ENCODE results near the gene SPATA3. TPM values are rescaled to one million over a fixed set of nuclear protein-coding genes. Genes with fewer than 3 reads are reported as not detected.

Gene SPATA3
- total and polyA plus RNA-seq, 2 of the 8 experiments (the other 6 are each of a cell fraction or from before 2014, with no cell fraction given), result not detected

DNA sequence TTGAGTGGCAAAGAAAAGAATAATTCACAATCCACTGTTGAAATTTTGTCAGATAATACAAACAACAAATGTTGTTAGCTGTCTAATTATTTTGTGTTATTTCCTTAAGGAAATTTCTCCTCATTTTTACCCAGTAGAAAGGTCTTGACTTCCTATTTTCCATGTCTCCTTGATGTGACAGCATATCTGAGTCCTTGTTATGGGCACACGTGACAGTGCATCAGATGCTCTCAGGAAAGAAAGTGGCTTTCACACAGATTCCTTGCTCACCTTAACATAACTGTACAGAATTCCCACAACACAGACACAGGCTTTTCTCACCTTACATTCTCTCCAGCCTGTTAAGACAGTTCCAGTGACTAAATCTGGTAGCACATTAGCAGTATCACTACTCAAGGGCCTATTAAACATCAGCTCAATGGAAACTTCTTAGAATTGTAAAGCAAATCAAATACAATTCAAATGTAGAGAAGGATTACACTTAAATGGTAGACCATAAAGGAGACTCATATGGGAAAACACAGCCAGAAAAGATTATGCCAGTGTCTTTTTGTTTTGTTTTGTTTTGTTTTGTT, 40.7 kb upstream of the SPATA3 start:
- CTCF ChIA-PET (ENCODE audit: partially characterized antibody), result interaction anchor here (0.7 to 1.5 kb wide), 5 partner anchors 8 to 131 kb away, joined by 3 to 4 read pairs (median 3); no protein-coding TSS in a partner anchor
- no peaks in the 10 kb centered on the region for H4K20me1 ChIP-seq (replicated peaks in 1 of 2; ENCODE audit: control insufficient read depth in 1 of 2, insufficient read depth in 2 of 2, low read length in 2 of 2)
- no peak overlapping the region for H2BK120ac ChIP-seq (replicated peaks; ENCODE audit: low read depth, low read length)
- H3K4ac ChIP-seq (replicated peaks; ENCODE audit: insufficient read length, low read depth, low read length), result no peak overlapping the region
- no peak overlapping the region for H2AK5ac ChIP-seq (ENCODE audit: low read depth, low read length)
- peaks cover 3% of the 10 kb centered on the region; the same call in 1 of the 2 replicates for H3K23me2 ChIP-seq (ENCODE audit: low read depth, low read length)
- POLR2A ChIA-PET (ENCODE audit: partially characterized antibody), result interaction anchor here (1.1 kb wide), 1 partner anchor 29 kb away, joined by 6 read pairs; no protein-coding TSS in a partner anchor
- no peak overlapping the region for H4K5ac ChIP-seq (ENCODE audit: insufficient read length, low read depth, low read length)
- H4K91ac ChIP-seq (replicated peaks; ENCODE audit: insufficient read length, low read length), result no peak overlapping the region
- no peaks in the 10 kb centered on the region for H3K79me2 ChIP-seq (ENCODE audit: control insufficient read depth in 1 of 2, insufficient read depth in 2 of 2, low read length in 2 of 2)
- H3K56ac ChIP-seq (replicated peaks; ENCODE audit: insufficient read length, low read depth, low read length), result no peak overlapping the region
- no peak overlapping the region for H3K14ac ChIP-seq (ENCODE audit: insufficient read length)
- no peaks in the 10 kb centered on the region for H3K79me1 ChIP-seq (ENCODE audit: low read depth, low read length)
- no peak overlapping the region for H4K8ac ChIP-seq (ENCODE audit: extremely low read depth, insufficient read depth, low read length)
- WGBS, 2 experiments (ENCODE audit: extremely low coverage in 1 of 2, insufficient coverage in 1 of 2, insufficient read length in 1 of 2, insufficient replicate concordance in 2 of 2, low coverage in 1 of 2, low lambda C conversion rate in 2 of 2, missing lambda C conversion rate in 1 of 2), result 86% methylated on average over 1 of the region's 1 CpG; no CpG with 5 or more reads in 1 of the 2 experiments
- no peak overlapping the region for H3K23ac ChIP-seq (ENCODE audit: insufficient read length)
- DNase-seq (ENCODE audit: low read depth in 1 of 2, low spot score in 2 of 2) (no peak), FAIRE-seq (no peak)
- no peak overlapping the region for H3K18ac ChIP-seq (ENCODE audit: extremely low read depth, low read length)
- no peak overlapping the region for H3K4me2 ChIP-seq (ENCODE audit: insufficient read depth in 1 of 2, low read depth in 2 of 2, low read length in 2 of 2)
- H2BK15ac ChIP-seq (ENCODE audit: low read length), result no peak overlapping the region
- no peaks in the 10 kb centered on the region for H3K36me3 ChIP-seq (ENCODE audit: control insufficient read depth in 2 of 4, insufficient read depth in 4 of 4, low read length in 3 of 4)
- H3K4me3 ChIP-seq (ENCODE audit: extremely low read depth in 1 of 4, insufficient read depth in 2 of 4, low read depth in 3 of 4, low read length in 4 of 4), result no peak overlapping the region
- no peak overlapping the region for H2BK20ac ChIP-seq (ENCODE audit: low read length)
- no peak overlapping the region for H2BK5ac ChIP-seq (ENCODE audit: low read depth, low read length)
- no peak overlapping the region for H2AFZ ChIP-seq (ENCODE audit: low read length)
- TF ChIP-seq CBX5 (IDR thresholded peaks at IDR 0.05; ENCODE audit: low read depth, low read length), result no peak
- no peak overlapping the region for H3K27ac ChIP-seq (ENCODE audit: low read depth, low read length)
- H3K4me1 ChIP-seq (replicated peaks in 1 of 4; ENCODE audit: control insufficient read depth in 3 of 4, insufficient read depth in 4 of 4, low read length in 3 of 4), result peaks cover 0 to 3% (median under 1%) of the 10 kb centered on the region in 4 experiments; a peak in 3 of 7 replicates
- H3K9ac ChIP-seq (replicated peaks in 1 of 4; ENCODE audit: extremely low read depth in 1 of 4, low read depth in 3 of 4, low read length in 3 of 4), result no peak overlapping the region
- no peak overlapping the region for H2BK12ac ChIP-seq (ENCODE audit: low read depth, low read length)
- H3K27me3 ChIP-seq (replicated peaks in 1 of 4; ENCODE audit: control insufficient read depth in 3 of 4, extremely low read depth in 1 of 4, insufficient read depth in 3 of 4, low read length in 3 of 4), result peaks cover 0 to 5% (median 2%) of the 10 kb centered on the region in 4 experiments; a peak in 4 of 7 replicates
- no peaks in the 10 kb centered on the region for H3K9me3 ChIP-seq (ENCODE audit: insufficient read depth in 2 of 2, low read depth in 1 of 2, low read length in 1 of 2)
